Measurements from ENCODE around the gene IGF2.

DNA sequence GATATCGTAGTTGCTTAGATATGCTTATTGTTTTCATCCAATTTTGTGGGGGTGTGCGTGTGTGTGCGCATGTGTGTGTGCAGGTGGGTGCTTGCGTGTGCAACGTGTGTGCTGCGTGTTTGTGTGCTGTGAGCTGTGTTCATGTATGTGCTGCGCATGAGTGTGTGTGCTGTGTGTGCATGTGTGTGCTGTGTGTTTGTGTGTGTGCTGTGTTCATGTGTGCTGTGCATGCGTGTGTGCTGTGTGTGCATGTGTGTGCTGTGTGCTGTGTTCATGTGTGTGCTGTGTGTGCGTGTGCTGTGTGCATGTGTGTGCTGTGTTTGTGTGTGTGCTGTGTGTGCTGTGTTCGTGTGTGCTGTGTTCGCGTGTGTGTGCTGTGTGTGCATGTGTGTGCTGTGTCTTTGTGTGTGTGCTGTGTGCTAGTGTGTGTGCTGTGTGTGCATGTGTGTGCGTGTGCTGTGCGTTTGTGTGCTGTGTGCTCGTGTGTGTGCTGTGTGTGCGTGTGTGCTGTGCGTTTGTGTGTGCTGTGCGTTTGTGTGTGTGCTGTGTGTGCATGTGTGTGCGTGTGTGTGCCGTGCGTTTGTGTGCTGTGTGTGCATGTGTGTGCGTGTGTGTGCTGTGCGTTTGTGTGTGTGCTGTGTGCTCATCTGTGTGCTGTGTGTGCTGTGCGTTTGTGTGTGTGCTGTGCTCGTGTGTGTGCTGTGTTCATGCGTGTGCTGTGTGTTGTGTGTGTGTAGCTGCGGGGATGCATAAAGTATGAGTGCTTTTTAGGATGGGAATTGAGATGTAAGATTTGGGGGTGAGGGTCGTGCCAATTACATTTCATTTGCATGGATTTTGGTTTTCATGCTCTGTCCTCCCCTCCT is 7.6 kb downstream of the IGF2 start:
- TF ChIP-seq, protein P1, sequence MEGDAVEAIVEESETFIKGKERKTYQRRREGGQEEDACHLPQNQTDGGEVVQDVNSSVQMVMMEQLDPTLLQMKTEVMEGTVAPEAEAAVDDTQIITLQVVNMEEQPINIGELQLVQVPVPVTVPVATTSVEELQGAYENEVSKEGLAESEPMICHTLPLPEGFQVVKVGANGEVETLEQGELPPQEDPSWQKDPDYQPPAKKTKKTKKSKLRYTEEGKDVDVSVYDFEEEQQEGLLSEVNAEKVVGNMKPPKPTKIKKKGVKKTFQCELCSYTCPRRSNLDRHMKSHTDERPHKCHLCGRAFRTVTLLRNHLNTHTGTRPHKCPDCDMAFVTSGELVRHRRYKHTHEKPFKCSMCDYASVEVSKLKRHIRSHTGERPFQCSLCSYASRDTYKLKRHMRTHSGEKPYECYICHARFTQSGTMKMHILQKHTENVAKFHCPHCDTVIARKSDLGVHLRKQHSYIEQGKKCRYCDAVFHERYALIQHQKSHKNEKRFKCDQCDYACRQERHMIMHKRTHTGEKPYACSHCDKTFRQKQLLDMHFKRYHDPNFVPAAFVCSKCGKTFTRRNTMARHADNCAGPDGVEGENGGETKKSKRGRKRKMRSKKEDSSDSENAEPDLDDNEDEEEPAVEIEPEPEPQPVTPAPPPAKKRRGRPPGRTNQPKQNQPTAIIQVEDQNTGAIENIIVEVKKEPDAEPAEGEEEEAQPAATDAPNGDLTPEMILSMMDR (IDR thresholded peaks at IDR 0.05; ENCODE audit: low read length) = no peak
- no peak for TF ChIP-seq EZH2 (IDR thresholded peaks at IDR 0.05; ENCODE audit: borderline replicate concordance, low read length)

All from OCI-LY1 (cell line).